Endodermal cell (in vitro differentiated cells): ENCODE results near the gene TTF2. TPM values are rescaled to one million over a fixed set of nuclear protein-coding genes. Genes with fewer than 3 reads are reported as not detected.

Experiments
- DNase-seq: peaks from one replicate; pipeline ENCODE4 v3.0.0-alpha.2; 2017
- H3K27ac ChIP-seq: 2 replicates; pipeline ENCODE4 v1.5.1; 2013; ENCODE audit warnings: mild to moderate bottlenecking, low read depth, low read length, moderate library complexity
- H3K27me3 ChIP-seq: 2 replicates; pipeline ENCODE4 v1.6.1; 2013; ENCODE audit warnings: mild to moderate bottlenecking, low read length, moderate library complexity; ENCODE audit not compliant: insufficient read depth, control insufficient read depth, poor library complexity, severe bottlenecking
- H3K36me3 ChIP-seq: 2 replicates; pipeline ENCODE4 v1.7.0; 2013; ENCODE audit warnings: mild to moderate bottlenecking, low read length, moderate library complexity; ENCODE audit not compliant: control insufficient read depth, insufficient read depth
- H3K4me1 ChIP-seq: one replicate; pipeline ENCODE4 v1.7.0; 2013; ENCODE audit warnings: low read length; ENCODE audit not compliant: control insufficient read depth, insufficient read depth
- H3K4me3 ChIP-seq: 2 replicates; pipeline ENCODE4 v1.5.1; 2013; ENCODE audit warnings: mild to moderate bottlenecking, low read length, moderate library complexity
- H3K9ac ChIP-seq: 2 replicates; pipeline ENCODE4 v1.6.1; 2013; ENCODE audit warnings: mild to moderate bottlenecking, low read length, moderate library complexity; ENCODE audit not compliant: poor library complexity, severe bottlenecking; ENCODE audit errors: extremely low read depth
- H3K9me3 ChIP-seq: 2 replicates; pipeline ENCODE4 v1.6.1; 2013; ENCODE audit warnings: mild to moderate bottlenecking, low read length, moderate library complexity; ENCODE audit not compliant: control insufficient read depth
- H3K27ac Mint-ChIP-seq: 2 replicates; pipeline ENCODE4 v1.8.0; 2020; ENCODE audit warnings: mixed read lengths
- H3K27me3 Mint-ChIP-seq: 2 replicates; pipeline ENCODE4 v1.8.0; 2021; ENCODE audit warnings: mild to moderate bottlenecking, mixed read lengths; ENCODE audit not compliant: insufficient read depth
- H3K36me3 Mint-ChIP-seq: 2 replicates; pipeline ENCODE4 v1.8.0; 2020; ENCODE audit warnings: low read depth, mixed read lengths
- H3K4me1 Mint-ChIP-seq: 2 replicates; pipeline ENCODE4 v1.8.0; 2020; ENCODE audit warnings: mixed read lengths
- H3K4me3 Mint-ChIP-seq: 2 replicates; pipeline ENCODE4 v1.8.0; 2020; ENCODE audit warnings: mild to moderate bottlenecking, moderate library complexity, mixed read lengths
- H3K9me3 Mint-ChIP-seq: 2 replicates; pipeline ENCODE4 v1.8.0; 2020; ENCODE audit warnings: mild to moderate bottlenecking, mixed read lengths
- CTCF ChIP-seq: fragments of 200-600 bp; sonication (generic); conservative IDR thresholded peaks from 2 replicates; pipeline ENCODE4 v1.5.0; 2021; ENCODE audit warnings: antibody characterized with exemption, mild to moderate bottlenecking
- WGBS, 2 experiments: methylation state at CpG; one replicate each; pipeline versions ENCODE4 v1.1.5 to v1.1.7; 2013; ENCODE audit warnings: missing lambda C conversion rate in 2 of 2, mixed read lengths in 1 of 2; ENCODE audit not compliant: insufficient coverage in 1 of 2, insufficient read length in 1 of 2; 5-methylcytosine and 5-hydroxymethylcytosine counted together
- total RNA-seq, 2 donors: library from RNA; stranded (reverse); fragmentation: NEBNext Ultra II Directional in 1 of 2; extraction: Animal tissue kit (Norgen Biotek cat#: 25700) in 1 of 2; gene quantifications; 2 replicates in 1 of 2; 3 replicates in 1 of 2; pipeline ENCODE4 v1.2.1, GENCODE V29; 2021

Gene TTF2
- total RNA-seq, 2 donors from 2014 or later, result 70.9 to 71.9 TPM

GRCh38 chr1:117025568-117025967 is 34.6 kb upstream of the TTF2 start:
- no peak overlapping the region for H3K9ac ChIP-seq
- H3K9me3 ChIP-seq, result no peaks in the 10 kb centered on the region
- no peaks in the 10 kb centered on the region for H3K4me1 ChIP-seq
- no peak overlapping the region for H3K4me3 ChIP-seq
- DNase-seq, result no peak
- Mint-ChIP-seq H3K4me3 (no peak overlapping the region), H3K9me3 (no peaks in the 10 kb centered on the region), H3K4me1 (no peaks in the 10 kb centered on the region), H3K27me3 (no peaks in the 10 kb centered on the region), H3K27ac (no peak overlapping the region), H3K36me3 (no peaks in the 10 kb centered on the region)
- no peak for TF ChIP-seq CTCF
- no peaks in the 10 kb centered on the region for H3K36me3 ChIP-seq
- no peaks in the 10 kb centered on the region for H3K27me3 ChIP-seq
- 94 to 95% methylated on average over 7 of the region's 7 CpGs for WGBS, 2 experiments
- H3K27ac ChIP-seq, result no peak overlapping the region

GRCh38 chr1:117026361-117026760 is 33.8 kb upstream of the TTF2 start:
- Mint-ChIP-seq H3K9me3 (no peaks in the 10 kb centered on the region), H3K27ac (no peak overlapping the region), H3K4me3 (no peak overlapping the region), H3K36me3 (no peaks in the 10 kb centered on the region), H3K27me3 (no peaks in the 10 kb centered on the region), H3K4me1 (no peaks in the 10 kb centered on the region)
- TF ChIP-seq CTCF, result no peak
- no peaks in the 10 kb centered on the region for H3K4me1 ChIP-seq
- H3K9me3 ChIP-seq, result no peaks in the 10 kb centered on the region
- DNase-seq, result no peak
- no peak overlapping the region for H3K4me3 ChIP-seq
- H3K27ac ChIP-seq, result no peak overlapping the region
- no peak overlapping the region for H3K9ac ChIP-seq
- H3K27me3 ChIP-seq, result no peaks in the 10 kb centered on the region
- WGBS, 2 experiments, result 93 to 96% methylated on average over 5 to 6 of the region's 6 CpGs
- no peaks in the 10 kb centered on the region for H3K36me3 ChIP-seq

GRCh38 chr1:117029685-117030084 is 30.4 kb upstream of the TTF2 start:
- Mint-ChIP-seq H3K4me3 (no peak overlapping the region), H3K36me3 (no peaks in the 10 kb centered on the region), H3K27ac (no peak overlapping the region), H3K27me3 (no peaks in the 10 kb centered on the region), H3K9me3 (no peaks in the 10 kb centered on the region), H3K4me1 (peaks cover 2% of the 10 kb centered on the region)
- 92% methylated on average over 1 of the region's 1 CpG; no CpG with 5 or more reads in 1 of the 2 experiments for WGBS, 2 experiments
- DNase-seq, result no peak
- Histone ChIP-seq H3K9me3 (no peaks in the 10 kb centered on the region), H3K9ac (no peak overlapping the region), H3K27ac (no peak overlapping the region), H3K36me3 (no peaks in the 10 kb centered on the region), H3K4me3 (no peak overlapping the region), H3K27me3 (no peaks in the 10 kb centered on the region), H3K4me1 (no peaks in the 10 kb centered on the region)
- no peak for TF ChIP-seq CTCF
